NCI-H1092 (cell line): ENCODE measurements around the gene CBX3.
"Not testable (repeated sequence)": the region's sequence is repeated elsewhere in the genome, so short reads cannot be mapped to it uniquely, and the experiment has no call there.

Experiments used
- DNase-seq: peaks from one replicate; lab custom pipeline; 2025; lab: John Stamatoyannopoulos, UW

The CBX3 gene

GRCh38 chr7:26201247-26202018 is at the start of gene CBX3:
TSS of gene CBX3 (plus strand) at chr7:26201745. CDS start at chr7:26202999, 1,254 bp downstream.
- peak; percentile 97 for DNase-seq

- peak; percentile 79 for DNase-seq
Observed at GRCh38 chr7:26151953-26152781, 49.4 kb upstream of the CBX3 start, which contains the start of gene NFE2L3. TSS of gene NFE2L3 (plus strand) at chr7:26152198. CDS start at chr7:26152499, 301 bp downstream.

GRCh38 chr7:26152782-26153240 is 48.7 kb upstream of the CBX3 start:
- not testable (repeated sequence) for DNase-seq

GRCh38 chr7:26153241-26153822 is 48.2 kb upstream of the CBX3 start:
- no peak for DNase-seq

- DNase-seq = no peak
Observed at GRCh38 chr7:26153823-26154783, 47.4 kb upstream of the CBX3 start.

- DNase-seq = no peak
Observed at GRCh38 chr7:26155531-26156375, 45.8 kb upstream of the CBX3 start.

GRCh38 chr7:26156451-26157420 is 44.8 kb upstream of the CBX3 start:
- no peak for DNase-seq

GRCh38 chr7:26157520-26158105 is 43.9 kb upstream of the CBX3 start:
- DNase-seq = no peak

GRCh38 chr7:26159243-26159642 is 42.3 kb upstream of the CBX3 start:
- no peak for DNase-seq

- DNase-seq = no peak
Observed at GRCh38 chr7:26160896-26161295, 40.6 kb upstream of the CBX3 start.

GRCh38 chr7:26162431-26162830 is 39.1 kb upstream of the CBX3 start:
- DNase-seq = no peak

- not testable (repeated sequence) for DNase-seq
Observed at GRCh38 chr7:26163804-26164203, 37.7 kb upstream of the CBX3 start.

- no peak for DNase-seq
Observed at GRCh38 chr7:26165950-26166683, 35.4 kb upstream of the CBX3 start.

- DNase-seq = no peak
Observed at GRCh38 chr7:26166684-26167266, 34.8 kb upstream of the CBX3 start.

GRCh38 chr7:26167303-26167934 is 34.1 kb upstream of the CBX3 start:
- DNase-seq = no peak

- DNase-seq = no peak
Observed at GRCh38 chr7:26168458-26169023, 33.0 kb upstream of the CBX3 start.

GRCh38 chr7:26169271-26169670 is 32.3 kb upstream of the CBX3 start:
- DNase-seq = no peak
